ENCODE results near the gene NOC2L.

DNA sequence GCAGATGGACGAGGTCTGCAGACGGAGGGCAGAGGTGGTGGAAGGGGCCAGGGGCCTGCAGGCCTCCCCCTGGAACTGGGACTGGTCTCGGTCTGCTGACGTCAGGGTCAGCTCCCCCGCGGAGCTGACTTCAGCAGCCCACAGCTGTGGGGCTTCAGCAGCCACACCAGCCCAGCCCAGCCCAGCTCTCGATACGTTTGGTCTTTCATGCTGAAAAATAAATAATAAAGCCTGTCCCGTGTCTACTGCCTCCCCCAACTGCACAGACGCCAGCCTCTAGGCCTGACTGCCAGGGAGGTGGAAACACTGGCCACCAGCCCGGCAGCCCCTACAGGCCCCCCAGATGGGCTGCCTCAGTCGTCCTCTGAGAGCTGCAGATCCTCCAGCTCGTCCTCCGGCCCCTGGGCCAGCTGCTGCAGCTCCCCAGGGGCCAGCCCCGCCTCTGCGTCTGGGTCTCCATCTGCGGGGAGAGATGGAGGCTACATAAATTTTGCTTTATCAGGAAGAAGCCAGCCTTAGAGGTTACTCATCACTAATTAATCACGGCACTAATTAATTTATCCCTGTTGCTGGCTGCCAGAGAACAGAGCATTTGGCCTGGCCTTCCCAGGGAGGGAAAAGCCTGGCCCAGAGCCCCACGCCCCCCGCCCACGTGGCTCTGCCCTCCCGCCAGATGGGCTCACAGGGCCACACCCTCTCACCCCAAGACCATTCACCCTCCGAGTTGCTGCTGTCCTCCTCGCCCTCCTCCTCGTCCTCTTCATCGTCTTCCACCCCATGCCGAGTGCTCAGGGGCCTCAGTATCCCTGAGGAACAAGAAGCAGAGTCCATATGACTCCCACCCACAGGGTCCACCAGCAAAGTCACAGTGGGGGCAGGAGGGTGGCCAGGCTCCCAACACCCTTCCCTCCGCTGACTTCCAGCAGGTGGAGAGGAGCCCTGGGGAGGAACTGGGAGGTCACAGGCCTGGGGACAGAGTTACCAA, 14.4 kb downstream of the NOC2L start:
- TF ChIP-seq, protein P1, sequence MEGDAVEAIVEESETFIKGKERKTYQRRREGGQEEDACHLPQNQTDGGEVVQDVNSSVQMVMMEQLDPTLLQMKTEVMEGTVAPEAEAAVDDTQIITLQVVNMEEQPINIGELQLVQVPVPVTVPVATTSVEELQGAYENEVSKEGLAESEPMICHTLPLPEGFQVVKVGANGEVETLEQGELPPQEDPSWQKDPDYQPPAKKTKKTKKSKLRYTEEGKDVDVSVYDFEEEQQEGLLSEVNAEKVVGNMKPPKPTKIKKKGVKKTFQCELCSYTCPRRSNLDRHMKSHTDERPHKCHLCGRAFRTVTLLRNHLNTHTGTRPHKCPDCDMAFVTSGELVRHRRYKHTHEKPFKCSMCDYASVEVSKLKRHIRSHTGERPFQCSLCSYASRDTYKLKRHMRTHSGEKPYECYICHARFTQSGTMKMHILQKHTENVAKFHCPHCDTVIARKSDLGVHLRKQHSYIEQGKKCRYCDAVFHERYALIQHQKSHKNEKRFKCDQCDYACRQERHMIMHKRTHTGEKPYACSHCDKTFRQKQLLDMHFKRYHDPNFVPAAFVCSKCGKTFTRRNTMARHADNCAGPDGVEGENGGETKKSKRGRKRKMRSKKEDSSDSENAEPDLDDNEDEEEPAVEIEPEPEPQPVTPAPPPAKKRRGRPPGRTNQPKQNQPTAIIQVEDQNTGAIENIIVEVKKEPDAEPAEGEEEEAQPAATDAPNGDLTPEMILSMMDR (IDR thresholded peaks at IDR 0.05; ENCODE audit: low read length) = no peak
- TF ChIP-seq EZH2 (optimal IDR thresholded peaks at IDR 0.05; ENCODE audit: low read depth, low read length) = no peak
- no peak for TF ChIP-seq EZH2phosphoT487 (IDR thresholded peaks at IDR 0.05; ENCODE audit: low read length)
